Measurements from ENCODE around the gene ITPR2.
"Not testable (repeated sequence)": the region's sequence is repeated elsewhere in the genome, so short reads cannot be mapped to it uniquely, and the experiment has no call there.

The ITPR2 gene

GRCh38 chr12:26780656-26781055, 52.3 kb downstream of the ITPR2 start:
- DNase-seq (ENCODE audit: low read depth in 1 of 2, low spot score in 1 of 2); H3K27me3 ChIP-seq (ENCODE audit: insufficient read depth, poor library complexity, severe bottlenecking); H3K27ac ChIP-seq (replicated peaks); H3K4me3 ChIP-seq (replicated peaks; ENCODE audit: insufficient read depth, low read length): not testable (repeated sequence)

- not testable (repeated sequence) for H3K4me3 ChIP-seq (replicated peaks; ENCODE audit: insufficient read depth, low read length); H3K27me3 ChIP-seq (ENCODE audit: insufficient read depth, poor library complexity, severe bottlenecking); DNase-seq (ENCODE audit: low read depth in 1 of 2, low spot score in 1 of 2); H3K27ac ChIP-seq (replicated peaks)
These were observed 54.7 kb downstream of the ITPR2 start for GRCh38 chr12:26778173-26778775.

- H3K4me3 ChIP-seq (replicated peaks; ENCODE audit: insufficient read depth, low read length), result no peak overlapping the region
- TF ChIP-seq SPI1 (IDR thresholded peaks at IDR 0.05; ENCODE audit: borderline replicate concordance, low read depth), result no peak
- TF ChIP-seq REST (IDR thresholded peaks at IDR 0.05; ENCODE audit: insufficient replicate concordance, low read depth), result no peak
- TF ChIP-seq GABPA (IDR thresholded peaks at IDR 0.05; ENCODE audit: low read depth), result no peak
- no peak for TF ChIP-seq POLR2AphosphoS5 (IDR thresholded peaks at IDR 0.05; ENCODE audit: low read depth)
- no peak for TF ChIP-seq CTCF (IDR thresholded peaks at IDR 0.05; ENCODE audit: insufficient read depth, low read length)
- H3K27ac ChIP-seq (replicated peaks), result no peak overlapping the region
- no peak for DNase-seq (ENCODE audit: low read depth in 1 of 2, low spot score in 1 of 2)
- no peaks in the 10 kb centered on the region for H3K27me3 ChIP-seq (ENCODE audit: insufficient read depth, poor library complexity, severe bottlenecking)
These were observed 55.8 kb downstream of the ITPR2 start for GRCh38 chr12:26777236-26777635.

- H3K4me3 ChIP-seq (replicated peaks; ENCODE audit: insufficient read depth, low read length); H3K27ac ChIP-seq (replicated peaks); H3K27me3 ChIP-seq (ENCODE audit: insufficient read depth, poor library complexity, severe bottlenecking); DNase-seq (ENCODE audit: low read depth in 1 of 2, low spot score in 1 of 2): not testable (repeated sequence)
- TF ChIP-seq SPI1 (IDR thresholded peaks at IDR 0.05; ENCODE audit: borderline replicate concordance, low read depth), result 0 out of 2 replicates have a peak, but pooled peaks have one; percentile 6
These were observed 57.0 kb downstream of the ITPR2 start for GRCh38 chr12:26775991-26776390.

- Histone ChIP-seq H3K27ac (replicated peaks) (no peak overlapping the region), H3K4me3 (replicated peaks; ENCODE audit: insufficient read depth, low read length) (no peak overlapping the region), H3K27me3 (ENCODE audit: insufficient read depth, poor library complexity, severe bottlenecking) (no peaks in the 10 kb centered on the region)
- no peak for DNase-seq (ENCODE audit: low read depth in 1 of 2, low spot score in 1 of 2)
- TF ChIP-seq CTCF (IDR thresholded peaks at IDR 0.05; ENCODE audit: insufficient read depth, low read length) (no peak), GABPA (IDR thresholded peaks at IDR 0.05; ENCODE audit: low read depth) (no peak), SPI1 (IDR thresholded peaks at IDR 0.05; ENCODE audit: borderline replicate concordance, low read depth) (no peak), POLR2AphosphoS5 (IDR thresholded peaks at IDR 0.05; ENCODE audit: low read depth) (no peak), REST (IDR thresholded peaks at IDR 0.05; ENCODE audit: insufficient replicate concordance, low read depth) (no peak)
These were observed 59.5 kb downstream of the ITPR2 start for GRCh38 chr12:26773313-26774104.

Data from HL-60 (cell line).